HCT116 (cell line): ENCODE results near the gene OPCML. TPM values are rescaled to one million over a fixed set of nuclear protein-coding genes. Genes with fewer than 3 reads are reported as not detected.

Experiments used
- ATAC-seq: fragments of 200-7000 bp; cut with Tn5 transposase; 2 replicates; pipeline ENCODE4 v1.9.1; 2020; ENCODE audit warnings: mild to moderate bottlenecking, moderate library complexity
- BruUV-seq: library from RNA; stranded (reverse); fragments of 400-500 nt; replicated peaks from 2 replicates; lab custom pipeline; 2021; lab: Mats Ljungman, UMichigan
- CTCF ChIA-PET: fragments of 300-600 bp; sonication (Branson Sonifier 250); formaldehyde crosslinking; loops from one replicate; lab custom pipeline; 2021; ENCODE audit warnings: antibody characterized with exemption; lab: Charles Lee
- POLR2A ChIA-PET: fragments of 300-600, 350-600 bp; sonication (Branson Sonifier 250); formaldehyde crosslinking; loops from one replicate; lab custom pipeline; 2021; ENCODE audit warnings: antibody characterized with exemption; lab: Charles Lee
- RAD21 ChIA-PET, 2 experiments: fragments of 300-600 bp; sonication (Branson Sonifier 250); formaldehyde crosslinking; loops; one replicate each; lab custom pipeline; 2023; ENCODE audit warnings: low total read pairs in 2 of 2; ENCODE audit not compliant: uncharacterized antibody in 2 of 2, unreplicated experiment in 2 of 2, low non-redundant PET in 1 of 2; lab: Charles Lee
- DNase-seq: peaks from one replicate; pipeline ENCODE4 v3.0.0-alpha.2; 2010; ENCODE audit warnings: low read depth, low spot score
- H2AFZ ChIP-seq: fragments of 200-600 bp; shearing (Covaris generic), sonication (generic); 2 replicates; pipeline ENCODE4 v1.6.1; 2017; ENCODE audit warnings: low read depth, mixed run types, mixed read lengths, antibody characterized with exemption, low read length; ENCODE audit not compliant: poor library complexity, severe bottlenecking
- H3K27ac ChIP-seq: 2 replicates; pipeline ENCODE4 v1.5.1; 2012; ENCODE audit warnings: low read depth, low read length
- H3K27me3 ChIP-seq: fragments of 200-600 bp; sonication (generic); 2 replicates; pipeline ENCODE4 v1.6.1; 2016; ENCODE audit warnings: mixed run types, low read length, mixed read lengths; ENCODE audit not compliant: insufficient read depth
- H3K36me3 ChIP-seq, 2 experiments: fragments of 200-500 bp in 1 of 2; fragments of 200-600 bp in 1 of 2; sonication (Bioruptor generic) in 1 of 2; sonication (generic) in 1 of 2; 2 replicates each; pipeline versions ENCODE4 v1.5.1 to v1.6.1; 2014 to 2016; ENCODE audit warnings: low read length in 2 of 2, inconsistent platforms in 1 of 2, mixed read lengths in 1 of 2, mixed run types in 1 of 2; ENCODE audit not compliant: insufficient read depth in 2 of 2, control insufficient read depth in 1 of 2
- H3K4me1 ChIP-seq, 2 experiments: fragments of 200-600 bp in 1 of 2; sonication (generic) in 1 of 2; 2 replicates each; pipeline versions ENCODE4 v1.5.1 to v1.6.1; 2012 to 2017; ENCODE audit warnings: low read length in 2 of 2, inconsistent platforms in 1 of 2, mild to moderate bottlenecking in 1 of 2, mixed read lengths in 1 of 2, mixed run types in 1 of 2, moderate library complexity in 1 of 2; ENCODE audit not compliant: insufficient read depth in 2 of 2, control insufficient read depth in 1 of 2
- H3K4me2 ChIP-seq: fragments of 200-600 bp; sonication (generic); 2 replicates; pipeline ENCODE4 v1.6.1; 2017; ENCODE audit warnings: mixed run types, low read length, mixed read lengths
- H3K4me3 ChIP-seq, 2 experiments: fragments of 200-600 bp in 1 of 2; sonication (generic) in 1 of 2; replicated peaks in 1 of 2; 2 replicates each; pipeline ENCODE4 v1.5.1; 2011 to 2016; ENCODE audit warnings: low read length in 2 of 2, control low read depth in 1 of 2, low read depth in 1 of 2, mild to moderate bottlenecking in 1 of 2, mixed read lengths in 1 of 2, mixed run types in 1 of 2
- H3K79me2 ChIP-seq: fragments of 200-600 bp; sonication (generic); 2 replicates; pipeline ENCODE4 v1.6.1; 2017; ENCODE audit warnings: mild to moderate bottlenecking, mixed run types, low read length, moderate library complexity, mixed read lengths; ENCODE audit not compliant: insufficient read depth
- H3K9ac ChIP-seq: fragments of 200-600 bp; sonication (generic); 2 replicates; pipeline ENCODE4 v1.6.1; 2016; ENCODE audit warnings: low read length, mixed read lengths
- H3K9me2 ChIP-seq: fragments of 200-600 bp; sonication (generic), shearing (Covaris generic); 2 replicates; pipeline ENCODE4 v1.6.1; 2017; ENCODE audit warnings: mixed run types, mild to moderate bottlenecking, moderate library complexity; ENCODE audit not compliant: insufficient read depth
- H3K9me3 ChIP-seq, 2 experiments: fragments of 200-500 bp in 1 of 2; fragments of 200-600 bp in 1 of 2; sonication (Bioruptor generic) in 1 of 2; sonication (generic) in 1 of 2; 2 replicates each; pipeline ENCODE4 v1.6.1; 2014 to 2017; ENCODE audit warnings: low read length in 2 of 2, mixed read lengths in 2 of 2, inconsistent platforms in 1 of 2, low read depth in 1 of 2, mild to moderate bottlenecking in 1 of 2, mixed run types in 1 of 2, moderate library complexity in 1 of 2; ENCODE audit not compliant: control insufficient read depth in 1 of 2, insufficient read depth in 1 of 2
- H4K20me1 ChIP-seq: fragments of 200-600 bp; sonication (generic), shearing (Covaris generic); 2 replicates; pipeline ENCODE4 v1.6.1; 2017; ENCODE audit warnings: mixed run types, mild to moderate bottlenecking, moderate library complexity; ENCODE audit not compliant: insufficient read depth
- ATF3 ChIP-seq: IDR thresholded peaks from 2 replicates; pipeline ENCODE4 v1.6.1; 2012
- CEBPB ChIP-seq: IDR thresholded peaks from 2 replicates; pipeline ENCODE4 v1.6.1; 2012; ENCODE audit warnings: low read depth
- CTCF ChIP-seq, 3 experiments: fragments of 200-600 bp in 1 of 3; sonication (generic) in 1 of 3; IDR thresholded peaks in 2 of 3; conservative IDR thresholded peaks in 1 of 3; 2 replicates each; pipeline ENCODE4 v1.5.1; 2012 to 2017; ENCODE audit warnings: low read depth in 2 of 3, low read length in 2 of 3, antibody characterized with exemption in 1 of 3, borderline replicate concordance in 1 of 3, control low read depth in 1 of 3, mild to moderate bottlenecking in 1 of 3, mixed read lengths in 1 of 3, mixed run types in 1 of 3, moderate library complexity in 1 of 3; ENCODE audit not compliant: insufficient read depth in 1 of 3
- EZH2 ChIP-seq: fragments of 200-600 bp; sonication (generic); IDR thresholded peaks from 2 replicates; pipeline ENCODE4 v1.6.1; 2017; ENCODE audit warnings: antibody characterized with exemption, mixed run types
- FOSL1 ChIP-seq: IDR thresholded peaks from 2 replicates; pipeline ENCODE4 v1.6.1; 2012; ENCODE audit warnings: low read depth
- JUND ChIP-seq: IDR thresholded peaks from 2 replicates; pipeline ENCODE4 v1.6.1; 2012
- POLR2A ChIP-seq: IDR thresholded peaks from 2 replicates; pipeline ENCODE4 v1.7.0; 2011; ENCODE audit warnings: borderline replicate concordance; ENCODE audit not compliant: insufficient read depth, insufficient read length; ENCODE audit errors: extremely low read depth
- RAD21 ChIP-seq: IDR thresholded peaks from 2 replicates; pipeline ENCODE4 v1.6.1; 2012; ENCODE audit warnings: low read depth, mild to moderate bottlenecking
- SP1 ChIP-seq: IDR thresholded peaks from 2 replicates; pipeline ENCODE4 v1.6.1; 2012; ENCODE audit warnings: low read depth
- SRF ChIP-seq: IDR thresholded peaks from 2 replicates; pipeline ENCODE4 v1.6.1; 2012; ENCODE audit warnings: low read depth
- TCF7L2 ChIP-seq: IDR thresholded peaks from 2 replicates; pipeline ENCODE4 v1.7.0; 2011; ENCODE audit warnings: borderline replicate concordance, inconsistent platforms; ENCODE audit not compliant: insufficient read depth, insufficient read length; ENCODE audit errors: extremely low read depth
- YY1 ChIP-seq: IDR thresholded peaks from 2 replicates; pipeline ENCODE4 v1.6.1; 2011; ENCODE audit warnings: low read length, low read depth, moderate library complexity, mild to moderate bottlenecking; ENCODE audit not compliant: insufficient replicate concordance; ENCODE audit errors: extremely low read depth
- ZFX ChIP-seq: fragments of 450-650 bp; IDR thresholded peaks from 2 replicates; pipeline ENCODE4 v1.6.1; 2017
- intact Hi-C: fragments of 100-400 bp; cut with micrococcal nuclease; formaldehyde crosslinking; loops from 2 replicates; pipeline ENCODE4 v1.10.0; 2022
- total RNA-seq: library from RNA; stranded (reverse); gene quantifications from one replicate; pipeline ENCODE4 v1.2.1, GENCODE V29; 2021; ENCODE audit not compliant: unreplicated experiment

OPCML gene
- total RNA-seq, 1 experiment from 2014 or later, result not detected

DNA sequence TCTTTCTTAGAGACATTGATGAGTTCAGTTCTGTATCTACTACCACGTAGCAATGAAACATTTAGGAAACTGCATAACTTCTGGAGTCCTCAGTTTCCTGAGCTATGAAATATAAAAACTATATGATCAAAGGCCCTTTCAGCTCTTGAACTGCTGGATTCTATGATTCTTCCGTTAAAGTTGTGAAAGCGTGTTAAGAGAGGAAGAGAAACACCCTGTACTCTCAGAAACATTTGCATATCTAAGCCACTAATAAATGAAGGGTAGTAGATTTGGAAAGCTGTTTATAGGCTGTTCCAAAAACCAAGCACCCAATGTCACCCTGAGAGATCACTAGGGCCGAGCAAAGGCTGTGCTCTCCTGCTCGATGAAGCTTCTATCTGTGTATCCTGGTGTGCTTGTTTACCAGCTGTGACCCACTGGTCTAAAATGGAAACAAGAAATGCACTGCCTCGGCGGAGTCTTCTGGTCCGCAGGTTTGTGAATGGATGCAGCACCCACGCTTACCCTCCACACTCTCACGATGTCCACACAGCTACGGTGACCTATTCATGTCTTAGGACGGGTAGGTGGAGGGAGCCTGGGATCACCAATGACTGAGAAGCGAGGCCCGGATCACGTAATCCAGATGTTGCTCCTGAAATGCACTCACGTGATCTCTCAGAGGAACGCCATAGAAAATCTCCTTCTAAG lies 325.8 kb downstream of the OPCML start:
- no peaks in the 10 kb centered on the region for H3K9me2 ChIP-seq
- no peak overlapping the region for H2AFZ ChIP-seq
- peaks cover 0 to 21% of the 10 kb centered on the region in 2 experiments; a peak in 2 of 4 replicates for H3K9me3 ChIP-seq
- H3K27ac ChIP-seq, result no peak overlapping the region
- no peak overlapping the region for H3K4me2 ChIP-seq
- RAD21 ChIA-PET, result no interaction called here
- no peaks in the 10 kb centered on the region for H3K36me3 ChIP-seq
- H3K4me3 ChIP-seq, result no peak overlapping the region
- POLR2A ChIA-PET, result no interaction called here
- CTCF ChIA-PET, result no interaction called here
- no peak for ATAC-seq
- H3K79me2 ChIP-seq, result no peaks in the 10 kb centered on the region
- H3K9ac ChIP-seq, result no peak overlapping the region
- BruUV-seq, result no TSS peak
- H3K27me3 ChIP-seq, result no peaks in the 10 kb centered on the region
- no peak for TF ChIP-seq RAD21
- TF ChIP-seq TCF7L2, result no peak
- no peak for TF ChIP-seq SP1
- TF ChIP-seq ZFX, result no peak
- TF ChIP-seq, all 23 proteins: peak for 0
- Histone ChIP-seq H4K20me1 (no peaks in the 10 kb centered on the region), H3K4me1 (no peaks in the 10 kb centered on the region)
- intact Hi-C loops, result no loop called here
- DNase-seq, result no peak

- H3K36me3 ChIP-seq, result no peaks in the 10 kb centered on the region
- no peaks in the 10 kb centered on the region for H4K20me1 ChIP-seq
- no peak overlapping the region for H3K4me3 ChIP-seq
- CTCF ChIA-PET, result no interaction called here
- ATAC-seq, result no peak
- no peak overlapping the region for H3K27ac ChIP-seq
- intact Hi-C loops, result no loop called here
- no peak overlapping the region for H3K4me2 ChIP-seq
- H3K79me2 ChIP-seq, result no peaks in the 10 kb centered on the region
- H3K27me3 ChIP-seq, result no peaks in the 10 kb centered on the region
- no peak for TF ChIP-seq SRF
- TF ChIP-seq CEBPB, result no peak
- no peak for TF ChIP-seq POLR2A
- no peak for TF ChIP-seq YY1
- TF ChIP-seq FOSL1, result no peak
- no peak for TF ChIP-seq JUND
- TF ChIP-seq EZH2, result no peak
- TF ChIP-seq ATF3, result no peak
- TF ChIP-seq ZFX, result no peak
- TF ChIP-seq CTCF (IDR thresholded peaks at IDR 0.05 in 2 of 3, conservative IDR thresholded peaks at IDR 0.05 in 1 of 3; ENCODE audit: borderline replicate concordance in 1 of 3, insufficient read depth in 1 of 3, low read depth in 2 of 3, low read length in 2 of 3), result no peak
- no peak for TF ChIP-seq SP1
- peaks cover 0 to 26% of the 10 kb centered on the region in 2 experiments; a peak in 2 of 4 replicates for H3K9me3 ChIP-seq
- no peak overlapping the region for H2AFZ ChIP-seq
- RAD21 ChIA-PET, result no interaction called here
- DNase-seq, result no peak
- BruUV-seq, result no TSS peak
- POLR2A ChIA-PET, result no interaction called here
- no peaks in the 10 kb centered on the region for H3K4me1 ChIP-seq
- H3K9ac ChIP-seq, result no peak overlapping the region
- no peaks in the 10 kb centered on the region for H3K9me2 ChIP-seq
Observed at GRCh38 chr11:133204158-133204557, 328.1 kb downstream of the OPCML start.
